Measurements from ENCODE around the gene SST. TPM values are rescaled to one million over a fixed set of nuclear protein-coding genes. Genes with fewer than 3 reads are reported as not detected.

The SST gene
- total RNA-seq, 3 donors from 2014 or later: not detected

DNA sequence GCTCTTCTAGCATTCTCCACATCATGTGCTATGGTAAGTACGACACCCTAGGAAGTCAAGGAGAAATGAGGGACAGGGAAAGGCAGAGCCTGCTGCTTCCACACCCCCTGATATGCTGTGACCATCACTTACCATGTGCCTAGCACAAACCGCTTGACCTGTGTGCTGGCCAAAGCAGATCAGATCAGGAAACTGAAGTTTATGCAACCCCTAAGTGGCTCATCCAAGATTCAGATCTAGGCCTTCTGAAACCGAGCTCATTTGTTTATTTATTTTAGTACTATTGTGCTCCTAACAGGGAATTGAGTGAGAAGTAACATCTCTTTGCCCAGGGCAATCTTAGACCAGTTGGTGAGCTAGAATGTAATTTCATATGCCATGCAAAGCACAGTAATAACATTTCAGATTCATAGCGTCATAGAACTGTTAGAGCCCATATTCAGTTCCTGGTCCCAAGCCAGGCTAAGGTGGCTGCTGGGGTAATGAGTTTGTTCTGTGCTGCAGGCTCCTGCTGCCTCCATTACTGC, 32.4 kb upstream of the SST start, which contains the start of gene RTP2:
Gene RTP2, minus strand, starts transcription at position 51 of the 527 bp plus-strand sequence. CDS start 429 bp downstream, outside the sequence.
- Histone ChIP-seq H3K27ac (no peak within 1 kb of the TSS), H3K9me3 (no peaks in the 10 kb centered on the region), H3K4me3 (no peak within 1 kb of the TSS), H3K36me3 (no peaks in the 10 kb centered on the region), H3K4me1 (no peaks in the 10 kb centered on the region), H3K27me3 (no peaks in the 10 kb centered on the region)
- intact Hi-C loops (cut with DNase I; ENCODE audit: low total_unique reads): no loop called here
- TF ChIP-seq POLR2AphosphoS5 (IDR thresholded peaks at IDR 0.05): no peak
- no peak for TF ChIP-seq POLR2A (IDR thresholded peaks at IDR 0.05)
- TF ChIP-seq, protein P1, sequence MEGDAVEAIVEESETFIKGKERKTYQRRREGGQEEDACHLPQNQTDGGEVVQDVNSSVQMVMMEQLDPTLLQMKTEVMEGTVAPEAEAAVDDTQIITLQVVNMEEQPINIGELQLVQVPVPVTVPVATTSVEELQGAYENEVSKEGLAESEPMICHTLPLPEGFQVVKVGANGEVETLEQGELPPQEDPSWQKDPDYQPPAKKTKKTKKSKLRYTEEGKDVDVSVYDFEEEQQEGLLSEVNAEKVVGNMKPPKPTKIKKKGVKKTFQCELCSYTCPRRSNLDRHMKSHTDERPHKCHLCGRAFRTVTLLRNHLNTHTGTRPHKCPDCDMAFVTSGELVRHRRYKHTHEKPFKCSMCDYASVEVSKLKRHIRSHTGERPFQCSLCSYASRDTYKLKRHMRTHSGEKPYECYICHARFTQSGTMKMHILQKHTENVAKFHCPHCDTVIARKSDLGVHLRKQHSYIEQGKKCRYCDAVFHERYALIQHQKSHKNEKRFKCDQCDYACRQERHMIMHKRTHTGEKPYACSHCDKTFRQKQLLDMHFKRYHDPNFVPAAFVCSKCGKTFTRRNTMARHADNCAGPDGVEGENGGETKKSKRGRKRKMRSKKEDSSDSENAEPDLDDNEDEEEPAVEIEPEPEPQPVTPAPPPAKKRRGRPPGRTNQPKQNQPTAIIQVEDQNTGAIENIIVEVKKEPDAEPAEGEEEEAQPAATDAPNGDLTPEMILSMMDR (IDR thresholded peaks at IDR 0.05): no peak
- no peak for DNase-seq (ENCODE audit: low spot score in 2 of 2)

DNA sequence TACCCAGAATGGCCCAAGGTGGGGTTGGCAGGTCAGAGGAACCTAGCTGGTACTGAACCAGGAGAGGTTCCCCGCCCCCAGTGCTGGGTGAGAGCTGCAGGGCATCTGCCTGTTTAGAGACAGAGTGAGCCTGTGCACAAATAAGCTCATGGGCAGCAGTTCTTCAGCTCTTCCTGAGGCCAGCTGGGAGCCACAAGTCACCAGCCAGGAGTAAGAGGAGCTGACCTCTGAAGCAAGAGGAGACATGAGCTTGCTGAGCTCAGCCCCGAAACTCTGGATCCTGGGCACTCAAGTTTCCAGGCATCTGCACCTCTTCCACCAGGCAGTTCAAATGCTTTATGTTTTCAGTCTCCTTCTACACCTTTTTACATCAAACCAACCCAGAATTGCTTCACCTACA, 30.1 kb upstream of the SST start:
- no peak for DNase-seq (ENCODE audit: low spot score in 2 of 2)
- TF ChIP-seq, protein P1 (IDR thresholded peaks at IDR 0.05): no peak
- TF ChIP-seq POLR2A (IDR thresholded peaks at IDR 0.05) (no peak), POLR2AphosphoS5 (IDR thresholded peaks at IDR 0.05) (no peak)
- Histone ChIP-seq H3K27me3 (no peaks in the 10 kb centered on the region), H3K36me3 (no peaks in the 10 kb centered on the region), H3K9me3 (no peaks in the 10 kb centered on the region), H3K27ac (no peak overlapping the region), H3K4me3 (no peak overlapping the region), H3K4me1 (no peaks in the 10 kb centered on the region)
- intact Hi-C loops (cut with DNase I; ENCODE audit: low total_unique reads): no loop called here

DNA sequence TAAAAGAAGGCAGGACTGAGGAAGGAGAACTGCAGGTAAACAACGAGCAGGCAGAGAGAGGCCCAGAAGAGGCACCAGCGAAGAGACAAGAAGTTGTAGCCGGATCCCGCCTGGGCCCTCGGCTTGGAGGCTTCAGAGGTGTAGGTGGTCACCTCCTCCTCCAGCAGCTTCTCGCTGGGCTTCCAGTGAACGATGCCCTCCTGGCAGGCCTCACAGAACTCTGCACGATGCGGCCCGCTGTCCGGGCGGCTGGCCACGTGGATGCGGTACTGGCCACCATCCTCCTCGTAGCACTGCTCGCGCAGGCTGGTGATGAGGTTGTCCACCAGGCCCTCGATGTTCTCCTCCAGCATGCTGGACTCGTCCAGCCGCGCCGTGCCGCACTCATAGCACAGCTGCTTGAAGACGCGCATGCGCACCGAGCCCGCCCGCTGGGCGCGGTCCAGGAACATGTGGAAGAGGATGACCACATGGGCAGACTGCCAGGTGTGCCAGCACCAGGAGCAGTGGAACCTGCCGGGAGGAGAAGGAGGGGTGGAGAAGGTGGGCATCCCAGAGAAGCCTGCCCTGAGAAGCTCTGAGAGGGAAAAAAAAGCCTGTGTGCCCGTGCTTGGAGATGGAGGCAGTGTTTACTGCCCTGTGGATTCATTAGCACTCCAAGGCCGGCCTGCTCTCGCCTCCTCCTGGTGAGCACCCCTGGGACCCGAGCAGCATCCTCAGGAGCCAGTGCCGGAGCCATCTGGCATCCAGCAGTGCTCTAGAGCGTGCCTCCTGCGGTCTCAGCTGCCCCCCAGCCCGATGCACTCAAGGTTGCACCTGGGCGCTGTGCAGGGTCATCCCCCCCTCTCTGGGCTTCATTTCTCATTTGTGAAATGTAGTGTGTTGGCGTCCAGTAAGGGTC, 28.6 kb upstream of the SST start:
- H3K9me3 ChIP-seq: no peaks in the 10 kb centered on the region
- H3K27ac ChIP-seq: no peak overlapping the region
- TF ChIP-seq POLR2A (IDR thresholded peaks at IDR 0.05) (no peak), POLR2AphosphoS5 (IDR thresholded peaks at IDR 0.05) (no peak)
- TF ChIP-seq, protein P1 (IDR thresholded peaks at IDR 0.05): no peak
- no peaks in the 10 kb centered on the region for H3K36me3 ChIP-seq
- intact Hi-C loops (cut with DNase I; ENCODE audit: low total_unique reads): no loop called here
- no peak for DNase-seq (ENCODE audit: low spot score in 2 of 2)
- no peaks in the 10 kb centered on the region for H3K27me3 ChIP-seq
- no peak overlapping the region for H3K4me3 ChIP-seq
- no peaks in the 10 kb centered on the region for H3K4me1 ChIP-seq

DNA sequence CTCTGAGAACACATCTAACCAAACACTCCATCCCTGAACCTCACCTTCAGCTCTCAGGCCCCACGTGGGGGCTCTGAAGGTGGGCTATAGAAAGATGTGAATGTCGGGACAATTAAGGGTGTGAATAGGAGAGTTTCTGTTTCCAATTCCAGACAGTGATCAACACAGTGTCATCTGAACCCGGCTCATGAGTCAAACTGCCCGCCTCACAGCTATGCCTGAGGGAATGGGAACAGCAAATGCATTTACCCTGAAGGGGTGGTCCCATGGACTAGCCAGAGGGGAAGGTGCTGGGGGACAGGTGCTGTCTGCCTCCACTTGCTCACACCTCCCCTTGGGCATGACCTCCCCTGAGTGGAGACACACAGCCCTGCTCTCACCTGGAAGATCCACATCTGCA, 25.8 kb upstream of the SST start:
- H3K36me3 ChIP-seq: no peaks in the 10 kb centered on the region
- no peaks in the 10 kb centered on the region for H3K27me3 ChIP-seq
- H3K4me3 ChIP-seq: no peak overlapping the region
- H3K4me1 ChIP-seq: no peaks in the 10 kb centered on the region
- H3K9me3 ChIP-seq: no peaks in the 10 kb centered on the region
- no peak for DNase-seq (ENCODE audit: low spot score in 2 of 2)
- no peak for TF ChIP-seq POLR2AphosphoS5 (IDR thresholded peaks at IDR 0.05)
- TF ChIP-seq, protein P1 (IDR thresholded peaks at IDR 0.05): no peak
- TF ChIP-seq POLR2A (IDR thresholded peaks at IDR 0.05): no peak
- H3K27ac ChIP-seq: no peak overlapping the region
- intact Hi-C loops (cut with DNase I; ENCODE audit: low total_unique reads): no loop called here

DNA sequence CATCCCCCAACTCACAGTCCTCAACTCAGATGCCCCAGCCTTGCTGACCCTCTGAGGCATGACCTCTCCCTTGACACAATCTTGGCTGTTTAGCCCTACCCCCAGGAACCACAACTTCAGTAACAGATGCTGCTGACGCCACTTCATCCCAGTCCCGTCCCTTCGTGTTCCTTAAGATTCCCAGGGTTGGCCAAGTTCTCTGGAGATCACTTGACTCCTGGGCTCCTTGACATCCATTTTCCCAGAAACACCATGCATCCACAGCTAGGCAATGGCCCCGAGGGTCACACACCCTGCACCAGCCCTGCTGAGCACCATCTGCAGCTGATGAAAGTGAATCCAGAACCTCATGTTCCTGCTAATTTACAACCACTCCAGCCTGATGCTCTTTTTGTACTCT, 25.3 kb upstream of the SST start:
- intact Hi-C loops (cut with DNase I; ENCODE audit: low total_unique reads): no loop called here
- H3K27me3 ChIP-seq: no peaks in the 10 kb centered on the region
- no peak overlapping the region for H3K27ac ChIP-seq
- no peaks in the 10 kb centered on the region for H3K9me3 ChIP-seq
- TF ChIP-seq POLR2AphosphoS5 (IDR thresholded peaks at IDR 0.05) (no peak), POLR2A (IDR thresholded peaks at IDR 0.05) (no peak)
- TF ChIP-seq, protein P1 (IDR thresholded peaks at IDR 0.05): no peak
- H3K4me3 ChIP-seq: no peak overlapping the region
- H3K4me1 ChIP-seq: no peaks in the 10 kb centered on the region
- DNase-seq (ENCODE audit: low spot score in 2 of 2): no peak
- no peaks in the 10 kb centered on the region for H3K36me3 ChIP-seq
